ENCODE data around the gene MED7. TPM values are rescaled to one million over a fixed set of nuclear protein-coding genes. Genes with fewer than 3 reads are reported as not detected.

MED7 gene
- total and polyA plus RNA-seq, 2 of the 4 experiments (the other 2 are of a cell fraction), result 8.6 to 9.0 TPM

DNA sequence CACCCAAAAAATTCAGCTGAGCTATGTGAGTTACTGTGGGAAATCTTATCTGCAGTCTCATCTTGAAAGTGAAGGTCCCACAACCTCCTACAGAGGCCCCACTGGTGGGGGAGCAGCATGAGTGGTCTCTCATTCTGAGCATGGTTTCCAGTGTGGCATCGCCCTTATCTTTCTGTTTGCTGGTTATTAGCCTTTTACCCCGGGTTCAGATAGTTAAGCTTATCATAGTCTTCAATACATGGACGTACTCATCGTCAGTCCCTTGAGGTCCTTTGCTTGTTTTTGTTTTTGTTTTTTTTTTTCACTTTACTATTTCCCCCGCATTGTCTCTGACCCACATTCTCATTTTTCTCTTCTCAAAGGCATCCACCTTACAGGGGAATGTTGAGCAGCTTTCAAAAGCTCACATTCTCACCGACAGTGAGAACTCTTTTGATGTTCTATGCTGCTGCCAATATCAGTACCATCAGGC, 26.1 kb downstream of the MED7 start:
- Histone ChIP-seq H3K9ac (ENCODE audit: low read depth, low read length) (no peak overlapping the region), H3K56ac (ENCODE audit: extremely low read depth, insufficient read depth, low read length) (no peak overlapping the region), H3K4ac (ENCODE audit: low read depth, low read length) (no peak overlapping the region), H3K36me3 (ENCODE audit: control insufficient read depth, insufficient read depth, low read length) (no peaks in the 10 kb centered on the region), H2AK5ac (ENCODE audit: low read depth, low read length) (no peak overlapping the region), H3K9me1 (ENCODE audit: insufficient read depth, low read length) (no peaks in the 10 kb centered on the region), H4K8ac (ENCODE audit: low read depth in 2 of 2, low read length in 2 of 2) (no peak overlapping the region), H2AK9ac (replicated peaks; ENCODE audit: low read depth, low read length, poor library complexity) (no peak overlapping the region), H3K14ac (replicated peaks; ENCODE audit: low read depth, low read length) (no peak overlapping the region), H2BK5ac (ENCODE audit: low read depth, low read length, poor library complexity, severe bottlenecking) (no peak overlapping the region), H2BK120ac (ENCODE audit: low read depth, low read length) (no peak overlapping the region), H2BK15ac (ENCODE audit: low read depth, low read length) (no peak overlapping the region), H2BK20ac (ENCODE audit: low read depth, low read length) (no peak overlapping the region), H3K27me3 (ENCODE audit: control insufficient read depth, insufficient read depth, low read length) (no peaks in the 10 kb centered on the region), H4K91ac (ENCODE audit: insufficient read depth, low read depth, low read length) (no peak overlapping the region), H3K9me3 (ENCODE audit: control insufficient read depth, insufficient read depth, low read length) (peaks cover 5% of the 10 kb centered on the region; the same call in 1 of the 2 replicates), H3K4me3 (ENCODE audit: insufficient read depth, low read depth, low read length) (no peak overlapping the region), H4K20me1 (ENCODE audit: insufficient read depth, low read length) (no peaks in the 10 kb centered on the region), H3K18ac (ENCODE audit: low read depth, low read length) (no peak overlapping the region), H3K4me1 (ENCODE audit: control insufficient read depth, insufficient read depth, low read length) (peaks cover 2% of the 10 kb centered on the region; the same call in 1 of the 2 replicates), H3K79me1 (ENCODE audit: low read depth in 1 of 2, low read length in 2 of 2) (no peaks in the 10 kb centered on the region), H2AFZ (replicated peaks; ENCODE audit: low read length, poor library complexity) (no peak overlapping the region), H4K5ac (ENCODE audit: low read depth, low read length) (no peak overlapping the region), H3K23ac (ENCODE audit: low read depth, low read length) (no peak overlapping the region), H3K27ac (ENCODE audit: insufficient read depth, low read length) (no peak overlapping the region), H3K4me2 (ENCODE audit: low read depth, low read length) (no peak overlapping the region)
- no CpG with 5 or more reads among the region's 6 CpGs for WGBS, 2 experiments (ENCODE audit: extremely low coverage in 2 of 2, insufficient read length in 1 of 2)
- TF ChIP-seq RFX5 (IDR thresholded peaks at IDR 0.05; ENCODE audit: low read depth, low read length) (no peak), POLR2A (IDR thresholded peaks at IDR 0.05; ENCODE audit: low read depth, low read length) (no peak), ELK1 (IDR thresholded peaks at IDR 0.05; ENCODE audit: borderline replicate concordance, low read depth, low read length) (no peak), FOS (IDR thresholded peaks at IDR 0.05; ENCODE audit: low read depth, low read length) (no peak), BHLHE40 (IDR thresholded peaks at IDR 0.05; ENCODE audit: low read depth, low read length) (no peak), MXI1 (IDR thresholded peaks at IDR 0.05; ENCODE audit: borderline replicate concordance, low read depth, low read length) (no peak), MAFK (IDR thresholded peaks at IDR 0.05; ENCODE audit: low read depth, low read length) (no peak), CHD1 (IDR thresholded peaks at IDR 0.05; ENCODE audit: low read depth, low read length) (no peak), RCOR1 (IDR thresholded peaks at IDR 0.05; ENCODE audit: insufficient replicate concordance, low read length) (no peak), RAD21 (IDR thresholded peaks at IDR 0.05; ENCODE audit: low read length) (no peak), MAZ (IDR thresholded peaks at IDR 0.05; ENCODE audit: borderline replicate concordance, low read depth, low read length) (no peak), SMC3 (IDR thresholded peaks at IDR 0.05; ENCODE audit: low read depth, low read length) (no peak), NFE2L2 (IDR thresholded peaks at IDR 0.05; ENCODE audit: low read depth, low read length) (no peak), CEBPB (IDR thresholded peaks at IDR 0.05; ENCODE audit: low read depth, low read length) (no peak)
- TF ChIP-seq, protein P1, sequence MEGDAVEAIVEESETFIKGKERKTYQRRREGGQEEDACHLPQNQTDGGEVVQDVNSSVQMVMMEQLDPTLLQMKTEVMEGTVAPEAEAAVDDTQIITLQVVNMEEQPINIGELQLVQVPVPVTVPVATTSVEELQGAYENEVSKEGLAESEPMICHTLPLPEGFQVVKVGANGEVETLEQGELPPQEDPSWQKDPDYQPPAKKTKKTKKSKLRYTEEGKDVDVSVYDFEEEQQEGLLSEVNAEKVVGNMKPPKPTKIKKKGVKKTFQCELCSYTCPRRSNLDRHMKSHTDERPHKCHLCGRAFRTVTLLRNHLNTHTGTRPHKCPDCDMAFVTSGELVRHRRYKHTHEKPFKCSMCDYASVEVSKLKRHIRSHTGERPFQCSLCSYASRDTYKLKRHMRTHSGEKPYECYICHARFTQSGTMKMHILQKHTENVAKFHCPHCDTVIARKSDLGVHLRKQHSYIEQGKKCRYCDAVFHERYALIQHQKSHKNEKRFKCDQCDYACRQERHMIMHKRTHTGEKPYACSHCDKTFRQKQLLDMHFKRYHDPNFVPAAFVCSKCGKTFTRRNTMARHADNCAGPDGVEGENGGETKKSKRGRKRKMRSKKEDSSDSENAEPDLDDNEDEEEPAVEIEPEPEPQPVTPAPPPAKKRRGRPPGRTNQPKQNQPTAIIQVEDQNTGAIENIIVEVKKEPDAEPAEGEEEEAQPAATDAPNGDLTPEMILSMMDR (conservative IDR thresholded peaks at IDR 0.05; ENCODE audit: low read depth, low read length), result no peak
- TF ChIP-seq, protein P2, sequence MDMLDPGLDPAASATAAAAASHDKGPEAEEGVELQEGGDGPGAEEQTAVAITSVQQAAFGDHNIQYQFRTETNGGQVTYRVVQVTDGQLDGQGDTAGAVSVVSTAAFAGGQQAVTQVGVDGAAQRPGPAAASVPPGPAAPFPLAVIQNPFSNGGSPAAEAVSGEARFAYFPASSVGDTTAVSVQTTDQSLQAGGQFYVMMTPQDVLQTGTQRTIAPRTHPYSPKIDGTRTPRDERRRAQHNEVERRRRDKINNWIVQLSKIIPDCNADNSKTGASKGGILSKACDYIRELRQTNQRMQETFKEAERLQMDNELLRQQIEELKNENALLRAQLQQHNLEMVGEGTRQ (IDR thresholded peaks at IDR 0.05; ENCODE audit: low read depth, low read length), result no peak
- intact Hi-C loops (cut with micrococcal nuclease), result no loop called here
- no TSS peak for BruUV-seq (replicated peaks)
- in situ Hi-C loops (cut with MboI; ENCODE audit: low sequenced_read_pairs), result no loop called here
- DNase-seq (no peak), ATAC-seq (ENCODE audit: low read depth) (no peak)
- dilution Hi-C loops (cut with HindIII; ENCODE audit: low sequenced_read_pairs, unreplicated experiment), result no loop called here
- ChIA-PET CTCF (interaction anchor here (0.7 to 1.9 kb wide), 2 partner anchors 27 to 43 kb away, joined by 5 read pairs; partner anchors contain the start of gene MED7), POLR2A (ENCODE audit: unreplicated experiment) (no interaction called here)

Measured in IMR-90 (cell line).